Measurements from ENCODE around the gene POLG.

POLG gene

GRCh38 chr15:89360294-89360971 lies 25.8 kb upstream of the POLG start:
- DNase-seq (ENCODE audit: low read depth): no peak
- no peak for TF ChIP-seq CTCF (IDR thresholded peaks at IDR 0.05; ENCODE audit: control insufficient read depth, extremely low read depth, insufficient read depth)

GRCh38 chr15:89359471-89360293 lies 25.1 kb upstream of the POLG start:
- no peak for TF ChIP-seq CTCF (IDR thresholded peaks at IDR 0.05; ENCODE audit: control insufficient read depth, extremely low read depth, insufficient read depth)
- H3K4me3 ChIP-seq (ENCODE audit: low read depth, low read length): no peak overlapping the region
- no peak for DNase-seq (ENCODE audit: low read depth)

More at GRCh38 chr15:89360294-89360971, 25.8 kb upstream of the POLG start:
- no peak overlapping the region for H3K4me3 ChIP-seq (ENCODE audit: low read depth, low read length)

GRCh38 chr15:89358755-89359439 lies 24.3 kb upstream of the POLG start:
- peak; percentile 99 for TF ChIP-seq CTCF (IDR thresholded peaks at IDR 0.05; ENCODE audit: control insufficient read depth, extremely low read depth, insufficient read depth)
- H3K4me3 ChIP-seq (ENCODE audit: low read depth, low read length): peak overlapping the region; percentile 47

GRCh38 chr15:89358435-89358754 lies 23.8 kb upstream of the POLG start:
- no peak for TF ChIP-seq CTCF (IDR thresholded peaks at IDR 0.05; ENCODE audit: control insufficient read depth, extremely low read depth, insufficient read depth)
- peak overlapping the region; percentile 47 for H3K4me3 ChIP-seq (ENCODE audit: low read depth, low read length)
- DNase-seq (ENCODE audit: low read depth): no peak

More at GRCh38 chr15:89358755-89359439, 24.3 kb upstream of the POLG start:
- DNase-seq (ENCODE audit: low read depth): peak; percentile 26

- TF ChIP-seq CTCF (IDR thresholded peaks at IDR 0.05; ENCODE audit: control insufficient read depth, extremely low read depth, insufficient read depth): peak; percentile 87
- H3K4me3 ChIP-seq (ENCODE audit: low read depth, low read length): no peak overlapping the region
- DNase-seq (ENCODE audit: low read depth): no peak
Measured at GRCh38 chr15:89356634-89357298, 22.1 kb upstream of the POLG start.

GRCh38 chr15:89353991-89354390 lies 19.4 kb upstream of the POLG start:
- H3K4me3 ChIP-seq (ENCODE audit: low read depth, low read length): no peak overlapping the region
- TF ChIP-seq CTCF (IDR thresholded peaks at IDR 0.05; ENCODE audit: control insufficient read depth, extremely low read depth, insufficient read depth): no peak
- DNase-seq (ENCODE audit: low read depth): no peak

Data from LNCaP clone FGC (cell line).